ENCODE results near the gene POLRMT.
"Not testable (repeated sequence)": the region's sequence is repeated elsewhere in the genome, so short reads cannot be mapped to it uniquely, and the experiment has no call there.

The POLRMT gene

GRCh38 chr19:633068-633785, at the start of gene POLRMT:
Gene POLRMT (minus strand): TSS chr19:633537. CDS start chr19:633512, 25 bp downstream.
- peak; percentile 91 to 94 for DNase-seq (ENCODE audit: low read depth in 1 of 2, low spot score in 1 of 2)

GRCh38 chr19:682678-683320, 49.5 kb upstream of the POLRMT start:
- no peak for DNase-seq (ENCODE audit: low read depth in 1 of 2, low spot score in 1 of 2)

- no peak for DNase-seq (ENCODE audit: low read depth in 1 of 2, low spot score in 1 of 2)
Measured at GRCh38 chr19:681029-682019, 48.0 kb upstream of the POLRMT start.

GRCh38 chr19:680287-681028, 47.1 kb upstream of the POLRMT start:
- DNase-seq (ENCODE audit: low read depth in 1 of 2, low spot score in 1 of 2), result peak; percentile 99

- DNase-seq (ENCODE audit: low read depth in 1 of 2, low spot score in 1 of 2), result no peak
Measured at GRCh38 chr19:679418-680286, 46.3 kb upstream of the POLRMT start.

- DNase-seq (ENCODE audit: low read depth in 1 of 2, low spot score in 1 of 2), result no peak
Measured at GRCh38 chr19:678791-679388, 45.6 kb upstream of the POLRMT start.

GRCh38 chr19:677601-678436, 44.5 kb upstream of the POLRMT start:
- no peak for DNase-seq (ENCODE audit: low read depth in 1 of 2, low spot score in 1 of 2)

GRCh38 chr19:677201-677600, 43.9 kb upstream of the POLRMT start:
- DNase-seq (ENCODE audit: low read depth in 1 of 2, low spot score in 1 of 2), result no peak

- no peak for DNase-seq (ENCODE audit: low read depth in 1 of 2, low spot score in 1 of 2)
Measured at GRCh38 chr19:676339-677105, 43.2 kb upstream of the POLRMT start, which contains the start of gene FSTL3. Gene FSTL3 (plus strand): TSS chr19:676392. CDS start chr19:676424, 32 bp downstream.

- DNase-seq (ENCODE audit: low read depth in 1 of 2, low spot score in 1 of 2), result no peak
Measured at GRCh38 chr19:676007-676338, 42.6 kb upstream of the POLRMT start.

- DNase-seq (ENCODE audit: low read depth in 1 of 2, low spot score in 1 of 2), result no peak
Measured at GRCh38 chr19:674282-675151, 41.2 kb upstream of the POLRMT start.

GRCh38 chr19:670609-671075, 37.3 kb upstream of the POLRMT start:
- DNase-seq (ENCODE audit: low read depth in 1 of 2, low spot score in 1 of 2), result no peak

GRCh38 chr19:668675-669434, 35.5 kb upstream of the POLRMT start:
- DNase-seq (ENCODE audit: low read depth in 1 of 2, low spot score in 1 of 2), result not testable (repeated sequence)

GRCh38 chr19:666985-667573, 33.7 kb upstream of the POLRMT start:
- DNase-seq (ENCODE audit: low read depth in 1 of 2, low spot score in 1 of 2), result not testable (repeated sequence)

- DNase-seq (ENCODE audit: low read depth in 1 of 2, low spot score in 1 of 2), result peak; percentile 60 to 70
Measured at GRCh38 chr19:664913-665443, 31.6 kb upstream of the POLRMT start.
